IMR-90 (cell line): ENCODE measurements around the gene ELMO1. TPM values are rescaled to one million over a fixed set of nuclear protein-coding genes. Genes with fewer than 3 reads are reported as not detected.

Source experiments
- ATAC-seq: fragments of 200-7000 bp; cut with Tn5 transposase; 2 replicates; pipeline ENCODE4 v1.9.1; 2020; ENCODE audit warnings: low read depth, mild to moderate bottlenecking, moderate library complexity
- BruUV-seq: library from RNA; stranded (reverse); fragments of 400-500 nt; replicated peaks from 2 replicates; lab custom pipeline; 2021; lab: Mats Ljungman, UMichigan
- CTCF ChIA-PET: fragments of 300-600 bp; formaldehyde crosslinking; extraction: SDS; loops from one replicate; lab custom pipeline; 2021; ENCODE audit warnings: antibody characterized with exemption; lab: Yijun Ruan, JAX
- POLR2A ChIA-PET: fragments of 300-600 bp; sonication (Branson Sonifier 250); formaldehyde crosslinking; loops from one replicate; lab custom pipeline; 2022; ENCODE audit warnings: antibody characterized with exemption; ENCODE audit not compliant: unreplicated experiment; lab: Charles Lee
- DNase-seq: peaks from one replicate; pipeline ENCODE4 v3.0.0; 2013
- H2AFZ ChIP-seq: replicated peaks from 2 replicates; pipeline ENCODE3; 2013; ENCODE audit warnings: low read length, mild to moderate bottlenecking; ENCODE audit not compliant: poor library complexity
- H2AK5ac ChIP-seq: 2 replicates; pipeline ENCODE4 v1.6.1; 2013; ENCODE audit warnings: low read depth, low read length, inconsistent platforms
- H2AK9ac ChIP-seq: replicated peaks from 2 replicates; pipeline ENCODE3; 2013; ENCODE audit warnings: mild to moderate bottlenecking, low read depth, low read length, moderate library complexity; ENCODE audit not compliant: poor library complexity
- H2BK120ac ChIP-seq: 2 replicates; pipeline ENCODE4 v1.6.1; 2013; ENCODE audit warnings: low read depth, low read length, inconsistent platforms
- H2BK15ac ChIP-seq: 3 replicates; pipeline ENCODE4 v1.6.1; 2013; ENCODE audit warnings: low read depth, low read length, inconsistent platforms
- H2BK20ac ChIP-seq: 2 replicates; pipeline ENCODE4 v1.6.1; 2013; ENCODE audit warnings: low read depth, mild to moderate bottlenecking, inconsistent platforms, low read length, moderate library complexity
- H2BK5ac ChIP-seq: 2 replicates; pipeline ENCODE4 v1.6.1; 2013; ENCODE audit warnings: mild to moderate bottlenecking, low read depth, low read length, inconsistent platforms; ENCODE audit not compliant: poor library complexity, severe bottlenecking
- H3K14ac ChIP-seq: replicated peaks from 2 replicates; pipeline ENCODE4 v1.6.1; 2013; ENCODE audit warnings: low read depth, low read length, inconsistent platforms
- H3K18ac ChIP-seq: 2 replicates; pipeline ENCODE4 v1.6.1; 2013; ENCODE audit warnings: low read depth, low read length, control low read depth
- H3K23ac ChIP-seq: 2 replicates; pipeline ENCODE4 v1.6.1; 2013; ENCODE audit warnings: low read depth, low read length, inconsistent platforms
- H3K27ac ChIP-seq: 2 replicates; pipeline ENCODE4 v1.5.1; 2013; ENCODE audit warnings: mild to moderate bottlenecking, control low read depth, low read length; ENCODE audit not compliant: insufficient read depth
- H3K27me3 ChIP-seq: 2 replicates; pipeline ENCODE4 v1.6.1; 2013; ENCODE audit warnings: low read length; ENCODE audit not compliant: control insufficient read depth, insufficient read depth
- H3K36me3 ChIP-seq: 2 replicates; pipeline ENCODE4 v1.6.1; 2013; ENCODE audit warnings: low read length, mixed read lengths; ENCODE audit not compliant: control insufficient read depth, insufficient read depth
- H3K4ac ChIP-seq: 2 replicates; pipeline ENCODE4 v1.6.1; 2013; ENCODE audit warnings: low read depth, low read length, inconsistent platforms
- H3K4me1 ChIP-seq: 2 replicates; pipeline ENCODE4 v1.6.1; 2013; ENCODE audit warnings: low read length, mixed read lengths; ENCODE audit not compliant: control insufficient read depth, insufficient read depth
- H3K4me2 ChIP-seq: 2 replicates; pipeline ENCODE4 v1.6.1; 2013; ENCODE audit warnings: low read depth, mild to moderate bottlenecking, control low read depth, low read length, moderate library complexity
- H3K4me3 ChIP-seq: 2 replicates; pipeline ENCODE4 v1.5.1; 2013; ENCODE audit warnings: low read depth, mild to moderate bottlenecking, control low read depth, low read length, moderate library complexity; ENCODE audit not compliant: insufficient read depth
- H3K56ac ChIP-seq: 2 replicates; pipeline ENCODE4 v1.6.1; 2013; ENCODE audit warnings: low read length, inconsistent platforms; ENCODE audit not compliant: insufficient read depth; ENCODE audit errors: extremely low read depth
- H3K79me1 ChIP-seq, 2 experiments: 2 replicates each; pipeline ENCODE4 v1.6.1; 2013; ENCODE audit warnings: low read length in 2 of 2, inconsistent platforms in 1 of 2, low read depth in 1 of 2
- H3K9ac ChIP-seq: 2 replicates; pipeline ENCODE4 v1.6.1; 2013; ENCODE audit warnings: low read depth, low read length, control low read depth
- H3K9me1 ChIP-seq: 2 replicates; pipeline ENCODE4 v1.6.1; 2013; ENCODE audit warnings: low read length, inconsistent platforms; ENCODE audit not compliant: insufficient read depth
- H3K9me3 ChIP-seq: 2 replicates; pipeline ENCODE4 v1.6.1; 2013; ENCODE audit warnings: low read length; ENCODE audit not compliant: control insufficient read depth, insufficient read depth
- H4K20me1 ChIP-seq: 2 replicates; pipeline ENCODE4 v1.6.1; 2013; ENCODE audit warnings: low read length, inconsistent platforms; ENCODE audit not compliant: insufficient read depth
- H4K5ac ChIP-seq: 2 replicates; pipeline ENCODE4 v1.6.1; 2013; ENCODE audit warnings: mild to moderate bottlenecking, low read depth, low read length, control low read depth
- H4K8ac ChIP-seq, 2 experiments: 2 replicates each; pipeline ENCODE4 v1.6.1; 2013; ENCODE audit warnings: low read depth in 2 of 2, low read length in 2 of 2, control low read depth in 1 of 2, inconsistent platforms in 1 of 2
- H4K91ac ChIP-seq: 2 replicates; pipeline ENCODE4 v1.6.1; 2013; ENCODE audit warnings: low read depth, low read length, inconsistent platforms; ENCODE audit not compliant: insufficient read depth
- BHLHE40 ChIP-seq: fragments of 150-350 bp; IDR thresholded peaks from 2 replicates; pipeline ENCODE4 v1.6.1; 2016; ENCODE audit warnings: mild to moderate bottlenecking, low read depth, low read length
- CEBPB ChIP-seq: IDR thresholded peaks from 2 replicates; pipeline ENCODE4 v1.6.1; 2012; ENCODE audit warnings: low read depth, low read length, improper control_type of control experiment
- CHD1 ChIP-seq: IDR thresholded peaks from 2 replicates; pipeline ENCODE4 v1.6.1; 2012; ENCODE audit warnings: low read depth, low read length, improper control_type of control experiment
- CTCF ChIP-seq: conservative IDR thresholded peaks from 2 replicates; pipeline ENCODE4 v1.5.1; 2012; ENCODE audit warnings: mild to moderate bottlenecking, low read depth, low read length, improper control_type of control experiment
- ELK1 ChIP-seq: fragments of 150-350 bp; IDR thresholded peaks from 2 replicates; pipeline ENCODE4 v1.6.1; 2016; ENCODE audit warnings: low read depth, mild to moderate bottlenecking, low read length, moderate library complexity, borderline replicate concordance
- FOS ChIP-seq: fragments of 150-350 bp; IDR thresholded peaks from 2 replicates; pipeline ENCODE4 v1.6.1; 2016; ENCODE audit warnings: low read depth, low read length
- MAFK ChIP-seq: IDR thresholded peaks from 2 replicates; pipeline ENCODE4 v1.6.1; 2012; ENCODE audit warnings: low read depth, low read length, improper control_type of control experiment
- MAZ ChIP-seq: IDR thresholded peaks from 2 replicates; pipeline ENCODE4 v1.6.1; 2012; ENCODE audit warnings: low read depth, mild to moderate bottlenecking, low read length, improper control_type of control experiment, moderate library complexity, borderline replicate concordance
- MXI1 ChIP-seq: IDR thresholded peaks from 2 replicates; pipeline ENCODE4 v1.6.1; 2012; ENCODE audit warnings: low read depth, mild to moderate bottlenecking, low read length, moderate library complexity, borderline replicate concordance
- NFE2L2 ChIP-seq: fragments of 150-350 bp; IDR thresholded peaks from 2 replicates; pipeline ENCODE4 v1.6.1; 2016; ENCODE audit warnings: low read depth, mild to moderate bottlenecking, low read length
- POLR2A ChIP-seq: IDR thresholded peaks from 2 replicates; pipeline ENCODE4 v1.6.1; 2012; ENCODE audit warnings: mild to moderate bottlenecking, low read depth, low read length
- RAD21 ChIP-seq: IDR thresholded peaks from 2 replicates; pipeline ENCODE4 v1.6.1; 2012; ENCODE audit warnings: low read length, improper control_type of control experiment
- RCOR1 ChIP-seq: IDR thresholded peaks from 2 replicates; pipeline ENCODE4 v1.6.1; 2012; ENCODE audit warnings: mild to moderate bottlenecking, low read length, improper control_type of control experiment; ENCODE audit not compliant: insufficient replicate concordance
- RFX5 ChIP-seq: IDR thresholded peaks from 2 replicates; pipeline ENCODE4 v1.8.0; 2012; ENCODE audit warnings: low read depth, mild to moderate bottlenecking, low read length, moderate library complexity
- SMC3 ChIP-seq: fragments of 150-350 bp; IDR thresholded peaks from 2 replicates; pipeline ENCODE4 v1.6.1; 2016; ENCODE audit warnings: low read depth, mild to moderate bottlenecking, antibody characterized with exemption, low read length, moderate library complexity
- USF2 ChIP-seq: fragments of 150-350 bp; IDR thresholded peaks from 2 replicates; pipeline ENCODE4 v1.6.1; 2017; ENCODE audit warnings: mild to moderate bottlenecking, antibody characterized with exemption, low read length, low read depth
- WGBS, 2 experiments: methylation state at CpG; one replicate each; pipeline versions ENCODE4 v1.1.5 to v1.1.7; 2013; ENCODE audit warnings: missing lambda C conversion rate in 2 of 2; ENCODE audit not compliant: insufficient read length in 1 of 2; ENCODE audit errors: extremely low coverage in 2 of 2; 5-methylcytosine and 5-hydroxymethylcytosine counted together
- dilution Hi-C: fragments of 300-500 bp; cut with HindIII; formaldehyde crosslinking; loops from one replicate; pipeline ENCODE4 v1.14.3; 2018; ENCODE audit warnings: low sequenced_read_pairs; ENCODE audit not compliant: unreplicated experiment
- in situ Hi-C: fragments of 300-500 bp; cut with MboI; formaldehyde crosslinking; loops from 3 replicates; pipeline ENCODE4 v1.14.3; 2019; ENCODE audit warnings: low sequenced_read_pairs, inconsistent platforms, mixed read lengths
- intact Hi-C: fragments of 100-400 bp; cut with micrococcal nuclease; formaldehyde crosslinking; loops from 2 replicates; pipeline ENCODE4 v1.10.0; 2022
- polyA plus RNA-seq, 3 experiments: library from polyadenylated mRNA; depleted of rRNA; stranded (reverse); fragments of >200 nt; gene quantifications; 2 replicates each; pipeline ENCODE4 v1.2.3, GENCODE V29; 2012; ENCODE audit warnings: low replicate concordance in 1 of 3
- total RNA-seq: library from RNA; depleted of rRNA; stranded (reverse); fragments of >200 nt; gene quantifications from 2 replicates; pipeline ENCODE4 v1.2.3, GENCODE V29; 2012

Gene ELMO1
- total and polyA plus RNA-seq, 2 of the 4 experiments (the other 2 are of a cell fraction): 0.03 TPM; not detected in 1

- no peak overlapping the region for H2BK5ac ChIP-seq
- H3K27ac ChIP-seq: no peak overlapping the region
- no peak for ATAC-seq
- H3K36me3 ChIP-seq: no peaks in the 10 kb centered on the region
- no peaks in the 10 kb centered on the region for H3K4me1 ChIP-seq
- no peak for DNase-seq
- no peaks in the 10 kb centered on the region for H4K20me1 ChIP-seq
- H3K9me3 ChIP-seq: no peaks in the 10 kb centered on the region
- dilution Hi-C loops: no loop called here
- H3K27me3 ChIP-seq: peaks cover 8% of the 10 kb centered on the region
- H2BK20ac ChIP-seq: no peak overlapping the region
- POLR2A ChIA-PET: no interaction called here
- CTCF ChIA-PET: interaction anchor here (0.5 to 2.0 kb wide), 3 partner anchors 30 to 181 kb away, joined by 3 to 5 read pairs (median 3); no protein-coding TSS in a partner anchor
- H3K4me3 ChIP-seq: no peak overlapping the region
- H3K9ac ChIP-seq: no peak overlapping the region
- H3K56ac ChIP-seq: no peak overlapping the region
- no peak overlapping the region for H4K8ac ChIP-seq
- no peak overlapping the region for H3K4ac ChIP-seq
- no peak overlapping the region for H4K5ac ChIP-seq
- no peak overlapping the region for H2AK9ac ChIP-seq
- intact Hi-C loops: no loop called here
- no TSS peak for BruUV-seq
- no peak overlapping the region for H3K23ac ChIP-seq
- H3K18ac ChIP-seq: no peak overlapping the region
- H3K14ac ChIP-seq: no peak overlapping the region
- H3K9me1 ChIP-seq: no peaks in the 10 kb centered on the region
- H3K4me2 ChIP-seq: no peak overlapping the region
- H4K91ac ChIP-seq: no peak overlapping the region
- in situ Hi-C loops: no loop called here
- 90% methylated on average over 2 of the region's 5 CpGs; no CpG with 5 or more reads in 1 of the 2 experiments for WGBS, 2 experiments
- TF ChIP-seq MAFK (no peak), RFX5 (no peak), POLR2A (no peak), CEBPB (no peak), MXI1 (no peak), RAD21 (no peak), CTCF (no peak), BHLHE40 (no peak), RCOR1 (no peak), ELK1 (no peak), SMC3 (no peak), USF2 (no peak), NFE2L2 (no peak), CHD1 (no peak), FOS (no peak), MAZ (no peak)
- H2BK15ac ChIP-seq: no peak overlapping the region
- no peaks in the 10 kb centered on the region for H3K79me1 ChIP-seq
- H2BK120ac ChIP-seq: no peak overlapping the region
- H2AFZ ChIP-seq: no peak overlapping the region
- H2AK5ac ChIP-seq: no peak overlapping the region
Measured at GRCh38 chr7:37000511-37000910, 448.2 kb downstream of the ELMO1 start.
